ENCODE measurements around the gene FLYWCH1. TPM values are rescaled to one million over a fixed set of nuclear protein-coding genes. Genes with fewer than 3 reads are reported as not detected.

FLYWCH1 gene
- total RNA-seq, 1 experiment from 2014 or later: 32.6 TPM

GRCh38 chr16:2990891-2991290 is 79.2 kb downstream of the FLYWCH1 start:
- no peak overlapping the region for H3K27ac Mint-ChIP-seq
- CTCF ChIA-PET: interaction anchor here (0.7 to 3.1 kb wide), 7 partner anchors 10 to 41 kb away, joined by 3 to 13 read pairs (median 9); partner anchors contain the start of gene KREMEN2
- DNase-seq (ENCODE audit: low spot score): no peak
- POLR2A ChIA-PET: interaction anchor here (0.9 to 1.4 kb wide), 3 partner anchors 10 to 23 kb away, joined by 3 to 5 read pairs (median 3); no protein-coding TSS in a partner anchor
- peaks cover 21% of the 10 kb centered on the region for H3K4me1 Mint-ChIP-seq
- no peaks in the 10 kb centered on the region for H3K36me3 Mint-ChIP-seq
- no peak overlapping the region for H3K4me3 Mint-ChIP-seq
- H3K9me3 Mint-ChIP-seq: no peaks in the 10 kb centered on the region
- ATAC-seq: peak; percentile 32
- TF ChIP-seq USF2 (CRISPR knock-in tag; IDR thresholded peaks at IDR 0.05) (peak; percentile 15; the same call in 1 of the 2 replicates), JUN (CRISPR knock-in tag; IDR thresholded peaks at IDR 0.05) (no peak)
- H3K27me3 Mint-ChIP-seq (ENCODE audit: low read depth): no peaks in the 10 kb centered on the region

GRCh38 chr16:2991566-2992261 is 80.0 kb downstream of the FLYWCH1 start:
- Mint-ChIP-seq H3K27ac (peak overlapping the region; percentile 76), H3K27me3 (ENCODE audit: low read depth) (no peaks in the 10 kb centered on the region), H3K36me3 (no peaks in the 10 kb centered on the region), H3K9me3 (no peaks in the 10 kb centered on the region), H3K4me1 (peaks cover 21% of the 10 kb centered on the region), H3K4me3 (no peak overlapping the region)
- CTCF ChIA-PET: interaction anchor here (0.6 to 3.1 kb wide), 8 partner anchors 9 to 40 kb away, joined by 3 to 13 read pairs (median 9); partner anchors contain the start of gene KREMEN2
- TF ChIP-seq GRHL2 (CRISPR knock-in tag; IDR thresholded peaks at IDR 0.05; ENCODE audit: insufficient replicate concordance, severe bottlenecking) (no peak), AR (CRISPR knock-in tag; IDR thresholded peaks at IDR 0.05) (no peak), NR2C2 (CRISPR knock-in tag; IDR thresholded peaks at IDR 0.05) (no peak), PREB (CRISPR knock-in tag; IDR thresholded peaks at IDR 0.05; ENCODE audit: borderline replicate concordance) (no peak), PRDM15 (CRISPR knock-in tag; IDR thresholded peaks at IDR 0.05) (no peak), IRF2 (CRISPR knock-in tag; IDR thresholded peaks at IDR 0.05; ENCODE audit: borderline replicate concordance, low read depth) (no peak)
- POLR2A ChIA-PET: interaction anchor here (0.6 to 1.4 kb wide), 4 partner anchors 10 to 40 kb away, joined by 3 to 5 read pairs (median 3); no protein-coding TSS in a partner anchor
- no peak for DNase-seq (ENCODE audit: low spot score)
- no peak for ATAC-seq

- ChIA-PET POLR2A (interaction anchor here (0.6 kb wide), 1 partner anchor 39 kb away, joined by 3 read pairs; no protein-coding TSS in a partner anchor), CTCF (interaction anchor here (1.9 to 3.1 kb wide), 4 partner anchors 8 to 39 kb away, joined by 9 to 15 read pairs (median 11); partner anchors contain the start of gene KREMEN2)
- ATAC-seq (no peak), DNase-seq (ENCODE audit: low spot score) (no peak)
- H3K4me3 Mint-ChIP-seq: no peak overlapping the region
- H3K27ac Mint-ChIP-seq: no peak overlapping the region
- no peaks in the 10 kb centered on the region for H3K27me3 Mint-ChIP-seq (ENCODE audit: low read depth)
- no peaks in the 10 kb centered on the region for H3K9me3 Mint-ChIP-seq
- peaks cover 21% of the 10 kb centered on the region for H3K4me1 Mint-ChIP-seq
- H3K36me3 Mint-ChIP-seq: no peaks in the 10 kb centered on the region
- TF ChIP-seq KAT7 (CRISPR knock-in tag; IDR thresholded peaks at IDR 0.05; ENCODE audit: borderline replicate concordance): no peak
- no peak for TF ChIP-seq USF1 (CRISPR knock-in tag; IDR thresholded peaks at IDR 0.05)
- TF ChIP-seq MXD4 (CRISPR knock-in tag; IDR thresholded peaks at IDR 0.05; ENCODE audit: borderline replicate concordance): no peak
- TF ChIP-seq E2F5 (CRISPR knock-in tag; IDR thresholded peaks at IDR 0.05): no peak
- TF ChIP-seq TCF7 (CRISPR knock-in tag; IDR thresholded peaks at IDR 0.05; ENCODE audit: low read depth): no peak
- no peak for TF ChIP-seq ZNF138 (CRISPR knock-in tag; conservative IDR thresholded peaks at IDR 0.05)
- TF ChIP-seq IRF1 (CRISPR knock-in tag; IDR thresholded peaks at IDR 0.05): no peak
- TF ChIP-seq ZNF121 (CRISPR knock-in tag; IDR thresholded peaks at IDR 0.05): no peak
- no peak for TF ChIP-seq ELF4 (CRISPR knock-in tag; IDR thresholded peaks at IDR 0.05; ENCODE audit: low read depth)
- TF ChIP-seq TEAD1 (CRISPR knock-in tag; IDR thresholded peaks at IDR 0.05): no peak
These were observed 80.8 kb downstream of the FLYWCH1 start for GRCh38 chr16:2992383-2993081.

Measured in WTC11 (cell line).